C4-2B (cell line): ENCODE data around the gene MXRA8.

Experiments used
- ZFX ChIP-seq: fragments of 450-650 bp; IDR thresholded peaks from 2 replicates; pipeline ENCODE4 v1.6.1; 2017
- TF ChIP-seq, protein P1 (sequence below): fragments of 450-650 bp; conservative IDR thresholded peaks from 2 replicates; pipeline ENCODE4 v1.5.1; 2017; ENCODE audit warnings: mild to moderate bottlenecking

DNA sequence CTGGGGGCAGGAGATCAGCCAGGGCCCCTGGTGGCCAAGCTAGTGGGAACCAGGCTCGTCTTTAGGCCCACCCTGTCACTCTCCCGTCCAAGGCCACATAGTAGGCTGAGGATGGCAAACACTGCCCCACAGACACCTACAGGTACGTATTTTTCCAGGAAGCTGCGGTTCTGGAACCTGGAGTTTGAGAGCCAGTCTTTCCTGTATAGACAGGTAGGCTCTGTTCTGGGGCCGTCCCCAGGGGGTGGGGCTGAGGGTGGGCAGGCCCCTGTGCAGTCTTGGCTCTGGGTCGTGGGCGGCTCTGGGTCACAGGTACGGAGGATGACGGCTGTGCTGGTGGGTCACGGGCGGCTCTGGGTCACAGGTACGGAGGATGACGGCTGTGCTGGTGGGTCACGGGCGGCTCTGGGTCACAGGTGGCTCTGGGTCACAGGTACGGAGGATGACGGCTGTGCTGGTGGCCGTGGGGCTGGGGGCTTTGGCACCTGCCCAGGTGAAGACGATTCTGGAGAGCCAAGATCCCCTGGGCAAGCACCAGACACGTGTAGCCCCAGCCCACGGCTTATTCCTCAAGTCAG lies 47.8 kb downstream of the MXRA8 start:
- TF ChIP-seq, protein P1, sequence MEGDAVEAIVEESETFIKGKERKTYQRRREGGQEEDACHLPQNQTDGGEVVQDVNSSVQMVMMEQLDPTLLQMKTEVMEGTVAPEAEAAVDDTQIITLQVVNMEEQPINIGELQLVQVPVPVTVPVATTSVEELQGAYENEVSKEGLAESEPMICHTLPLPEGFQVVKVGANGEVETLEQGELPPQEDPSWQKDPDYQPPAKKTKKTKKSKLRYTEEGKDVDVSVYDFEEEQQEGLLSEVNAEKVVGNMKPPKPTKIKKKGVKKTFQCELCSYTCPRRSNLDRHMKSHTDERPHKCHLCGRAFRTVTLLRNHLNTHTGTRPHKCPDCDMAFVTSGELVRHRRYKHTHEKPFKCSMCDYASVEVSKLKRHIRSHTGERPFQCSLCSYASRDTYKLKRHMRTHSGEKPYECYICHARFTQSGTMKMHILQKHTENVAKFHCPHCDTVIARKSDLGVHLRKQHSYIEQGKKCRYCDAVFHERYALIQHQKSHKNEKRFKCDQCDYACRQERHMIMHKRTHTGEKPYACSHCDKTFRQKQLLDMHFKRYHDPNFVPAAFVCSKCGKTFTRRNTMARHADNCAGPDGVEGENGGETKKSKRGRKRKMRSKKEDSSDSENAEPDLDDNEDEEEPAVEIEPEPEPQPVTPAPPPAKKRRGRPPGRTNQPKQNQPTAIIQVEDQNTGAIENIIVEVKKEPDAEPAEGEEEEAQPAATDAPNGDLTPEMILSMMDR, result no peak
- TF ChIP-seq ZFX, result no peak
